D341Med (cell line): ENCODE results near the gene BRSK2.

ENCODE experiments used
- DNase-seq: peaks from one replicate; pipeline ENCODE4 v3.0.0; 2012; ENCODE audit warnings: low spot score

The BRSK2 gene

DNA sequence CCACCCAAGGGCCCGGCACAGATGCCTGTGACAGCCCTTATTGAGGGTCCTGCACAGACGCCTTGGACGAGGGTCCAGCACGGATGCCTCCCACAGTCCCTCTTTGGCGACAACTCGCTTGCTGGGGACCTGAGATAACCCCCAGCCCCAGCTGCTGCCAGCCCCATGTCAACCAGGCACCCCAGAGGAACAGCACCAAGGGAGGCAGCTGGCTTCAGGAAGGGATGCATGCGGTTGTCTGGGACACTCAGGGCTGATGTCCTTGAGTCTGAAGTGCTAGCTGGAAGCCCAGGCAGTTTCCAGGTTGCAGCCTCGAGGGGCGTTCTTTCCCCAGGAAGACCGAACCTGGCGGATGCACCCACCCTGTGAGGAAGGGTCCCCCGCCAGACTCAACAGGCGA lies 63.0 kb downstream of the BRSK2 start:
- no peak for DNase-seq

GRCh38 chr11:1453611-1454034 lies 63.9 kb downstream of the BRSK2 start:
- DNase-seq = peak; percentile 63

- DNase-seq = no peak
These were observed 64.8 kb downstream of the BRSK2 start for GRCh38 chr11:1454576-1454975.

DNA sequence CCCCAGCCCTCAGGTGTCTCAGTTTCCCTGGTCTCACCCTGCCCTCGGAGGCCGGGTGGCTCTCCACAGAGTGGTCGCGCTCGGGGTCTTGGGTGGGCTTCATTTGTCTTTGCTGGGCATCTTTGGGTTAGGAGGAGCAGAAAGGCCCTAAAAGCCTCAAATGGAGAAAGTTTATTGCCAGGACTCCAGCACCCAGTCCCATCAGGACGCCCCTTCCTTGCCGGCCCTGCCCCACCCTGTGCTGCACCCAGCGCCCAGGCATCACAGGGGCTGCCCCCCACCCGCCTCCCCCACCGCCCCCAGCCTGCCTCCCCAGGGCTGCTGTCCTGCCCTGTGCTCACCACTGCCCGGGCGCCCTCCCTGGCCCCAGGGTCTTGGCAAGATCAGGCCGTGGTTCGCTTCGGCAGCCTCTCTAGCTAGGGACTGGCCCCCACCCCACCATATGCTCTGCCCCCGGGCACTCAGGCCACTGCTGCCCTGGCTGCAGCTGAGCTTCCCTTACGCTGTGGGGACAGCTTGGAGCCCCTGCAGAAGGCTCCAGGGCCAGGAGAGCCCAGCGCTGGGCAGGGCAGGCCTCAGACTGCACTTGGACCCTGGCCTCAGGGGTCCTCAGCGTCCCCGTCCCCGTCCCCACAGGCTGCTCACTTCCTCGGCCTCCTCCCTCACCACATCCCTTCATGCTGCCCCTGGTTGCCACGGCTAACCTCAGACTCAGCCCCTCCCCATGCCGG lies 65.5 kb downstream of the BRSK2 start:
- DNase-seq = no peak

DNA sequence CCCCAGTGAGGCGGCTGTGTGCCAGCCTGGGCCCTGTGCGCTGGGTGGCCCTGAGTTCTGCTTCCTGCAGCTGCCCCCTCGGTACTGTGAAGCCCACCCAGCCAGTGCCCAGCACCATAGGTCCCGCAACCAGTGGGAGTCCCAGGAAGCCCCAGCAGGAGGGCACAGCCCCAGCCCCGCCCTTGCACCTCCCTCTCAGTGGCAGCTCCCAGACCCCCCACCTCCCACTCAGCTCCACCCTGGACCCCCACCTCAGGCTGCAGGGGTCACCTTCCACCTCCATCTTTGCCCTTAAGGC lies 66.0 kb downstream of the BRSK2 start:
- DNase-seq = no peak

DNA sequence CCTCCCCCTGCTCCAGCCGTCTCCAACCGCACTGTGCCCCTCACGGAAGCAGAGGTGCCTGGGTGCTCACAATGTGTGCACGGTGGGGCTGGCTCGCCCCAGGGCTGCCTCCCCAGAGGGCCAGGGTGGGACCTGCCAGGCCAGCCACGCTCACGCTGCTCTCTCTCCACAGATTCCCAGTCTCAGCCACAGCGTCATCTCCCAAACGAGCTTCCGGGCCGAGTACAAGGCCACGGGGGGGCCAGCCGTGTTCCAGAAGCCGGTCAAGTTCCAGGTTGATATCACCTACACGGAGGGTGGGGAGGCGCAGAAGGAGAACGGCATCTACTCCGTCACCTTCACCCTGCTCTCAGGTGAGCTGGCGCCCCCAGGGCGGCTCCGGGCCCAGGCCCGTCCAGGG lies 66.4 kb downstream of the BRSK2 start:
- no peak for DNase-seq

- DNase-seq = no peak
These were observed 67.0 kb downstream of the BRSK2 start for GRCh38 chr11:1456596-1457325.

DNA sequence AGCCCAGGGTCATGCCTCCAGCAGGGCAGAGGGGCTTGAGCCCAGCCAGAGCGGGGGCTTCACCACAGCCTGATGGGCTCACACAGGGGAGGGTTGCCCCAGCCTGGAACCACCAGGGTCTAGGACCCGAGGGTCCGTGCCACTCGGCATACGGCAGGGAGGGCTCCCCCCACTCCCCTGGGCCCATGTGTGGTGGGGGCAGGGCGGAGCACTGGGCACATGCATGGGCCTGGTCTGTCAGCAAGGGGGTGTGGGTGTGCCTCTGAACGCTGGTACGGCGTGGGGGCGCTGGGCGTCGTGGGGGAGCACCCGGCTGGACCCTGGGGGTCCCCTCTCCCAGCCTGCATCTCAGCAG lies 67.6 kb downstream of the BRSK2 start:
- no peak for DNase-seq

GRCh38 chr11:1457856-1458255 lies 68.1 kb downstream of the BRSK2 start:
- no peak for DNase-seq

- DNase-seq = no peak
These were observed 68.8 kb downstream of the BRSK2 start for GRCh38 chr11:1458340-1459218.

DNA sequence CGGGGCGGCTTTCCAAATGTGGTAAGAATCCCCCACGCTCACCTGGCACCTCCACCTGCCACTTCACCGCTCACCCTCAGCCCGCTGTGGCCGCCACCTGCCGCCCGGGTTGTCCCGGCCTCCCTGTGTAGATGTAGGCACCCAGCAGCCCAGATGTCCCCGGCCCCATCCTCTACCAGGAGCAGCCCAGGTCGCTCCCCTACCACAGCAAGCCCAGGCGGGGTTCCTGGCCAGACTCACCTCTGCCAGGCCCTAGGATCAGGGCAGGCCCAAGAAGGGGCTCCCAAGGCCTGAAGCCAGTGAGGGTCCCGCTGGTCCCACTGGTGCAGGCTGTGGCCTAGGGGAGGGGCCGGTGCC lies 69.5 kb downstream of the BRSK2 start:
- DNase-seq = no peak

DNA sequence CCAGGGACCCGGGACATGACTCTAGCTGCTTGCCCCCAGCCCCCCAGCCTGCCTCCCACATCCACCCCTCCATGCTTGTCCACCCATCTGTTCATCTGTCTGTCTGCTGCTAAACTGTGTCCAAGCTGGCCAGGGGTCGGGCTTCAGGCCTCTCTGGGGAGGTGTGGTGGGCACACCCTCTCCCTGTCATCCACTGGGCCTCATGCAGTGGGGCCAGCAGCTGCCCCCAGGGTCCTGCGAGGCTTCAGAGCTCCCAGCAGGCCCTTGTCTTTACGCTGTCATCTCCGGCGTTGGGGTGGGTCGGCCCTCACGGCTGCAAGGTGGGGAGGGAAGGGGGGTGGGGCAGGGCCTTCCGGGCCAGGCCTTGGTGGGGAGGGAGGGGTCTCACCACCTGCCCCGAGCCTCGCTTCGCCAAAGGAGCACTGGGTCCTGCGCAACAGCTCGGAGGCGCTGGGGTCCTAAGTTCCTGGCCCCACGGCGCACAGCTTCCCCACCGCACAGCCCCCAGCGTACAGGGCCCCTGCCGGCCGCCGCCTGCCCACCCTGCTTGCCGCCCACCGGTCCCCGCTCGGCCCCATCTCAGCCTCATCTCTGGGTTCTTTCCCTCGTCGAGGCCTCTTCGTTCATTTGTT lies 70.1 kb downstream of the BRSK2 start:
- no peak for DNase-seq

- no peak for DNase-seq
These were observed 70.8 kb downstream of the BRSK2 start for GRCh38 chr11:1460396-1460985.

DNA sequence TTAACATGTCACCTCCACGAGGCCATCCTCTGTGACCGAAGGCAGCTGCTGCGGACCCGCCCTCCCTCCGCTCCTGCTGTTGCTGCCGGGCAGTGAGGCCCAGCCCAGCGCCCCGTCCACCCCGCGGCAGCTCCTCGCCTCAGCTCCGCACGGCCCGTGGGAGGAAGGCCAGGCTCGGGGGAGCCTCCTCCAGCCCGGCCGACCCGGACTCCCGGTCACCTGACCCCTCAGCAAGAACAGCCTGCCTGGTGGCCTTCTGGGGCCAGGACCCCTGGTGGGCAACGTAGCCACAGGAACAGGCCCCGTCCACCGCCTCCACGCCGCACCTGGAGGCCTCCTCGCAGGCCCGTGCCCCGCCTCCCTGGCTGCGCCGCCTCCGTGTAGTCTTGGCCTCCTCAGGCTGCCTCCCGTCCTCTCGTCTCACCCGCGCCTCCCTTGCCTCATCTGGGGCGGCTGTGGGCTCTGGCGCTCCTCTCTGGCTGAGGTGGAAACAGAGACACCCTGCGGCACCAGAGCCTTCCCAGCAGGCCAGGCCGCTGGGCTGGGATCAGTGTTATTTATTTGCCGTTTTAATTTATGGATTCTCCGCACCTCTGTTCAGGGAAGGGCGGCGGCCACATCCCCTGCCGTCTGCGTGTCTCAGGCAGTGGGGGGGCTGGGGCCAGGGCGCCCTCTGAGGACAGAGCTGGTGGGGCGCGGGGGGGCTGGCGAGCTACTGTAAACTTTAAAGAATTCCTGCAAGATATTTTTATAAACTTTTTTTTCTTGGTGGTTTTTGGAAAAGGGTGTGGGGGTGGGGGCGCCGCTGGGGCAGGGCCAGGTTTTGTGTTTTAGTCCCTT lies 71.5 kb downstream of the BRSK2 start:
- DNase-seq = no peak

DNA sequence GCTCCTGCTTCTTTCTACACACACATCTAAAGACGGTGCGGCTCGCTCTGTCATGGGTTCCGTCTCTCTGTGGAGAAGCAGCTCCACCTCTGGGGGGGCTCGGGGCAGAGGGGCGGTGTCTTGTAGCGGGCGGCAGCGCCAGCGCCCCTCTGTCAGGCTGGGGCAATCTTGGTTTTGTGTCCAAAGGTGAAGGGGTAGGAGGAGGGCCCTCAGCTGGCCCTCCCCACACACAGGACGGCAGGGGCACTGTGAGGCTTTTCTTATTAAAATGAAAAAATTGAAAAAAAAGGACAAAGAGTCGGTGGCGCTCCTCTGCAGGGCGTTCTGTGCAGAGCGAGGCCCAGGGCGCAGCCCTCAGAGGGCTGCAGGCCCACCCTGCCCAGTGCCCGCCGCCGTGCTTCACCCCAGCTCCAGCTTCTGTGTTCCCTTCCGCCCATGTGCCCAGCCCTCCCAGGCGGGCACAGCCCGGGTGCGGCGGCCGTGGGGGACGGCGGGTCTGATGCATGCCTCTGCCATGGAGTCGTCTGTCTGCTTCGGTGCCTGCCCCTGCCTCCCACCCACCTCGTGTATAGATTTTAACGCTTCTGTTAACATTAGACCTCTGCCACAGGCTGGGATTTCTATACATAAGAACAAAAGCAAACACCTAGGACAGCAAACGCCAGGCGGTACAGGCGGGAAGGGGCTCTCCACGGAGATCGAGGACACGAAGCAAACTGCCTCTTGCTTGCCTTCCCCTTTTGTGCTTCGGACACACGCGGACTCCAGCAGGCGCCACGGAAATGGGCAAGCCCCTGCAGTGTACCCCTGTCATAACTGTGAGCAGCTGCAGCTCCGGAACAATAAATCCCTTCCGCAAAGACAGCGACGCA lies 72.3 kb downstream of the BRSK2 start:
- DNase-seq = no peak

GRCh38 chr11:1462698-1462975 lies 72.9 kb downstream of the BRSK2 start:
- no peak for DNase-seq

GRCh38 chr11:1463056-1463455 lies 73.3 kb downstream of the BRSK2 start:
- no peak for DNase-seq

- no peak for DNase-seq
These were observed 77.0 kb downstream of the BRSK2 start for GRCh38 chr11:1466784-1467183.

DNA sequence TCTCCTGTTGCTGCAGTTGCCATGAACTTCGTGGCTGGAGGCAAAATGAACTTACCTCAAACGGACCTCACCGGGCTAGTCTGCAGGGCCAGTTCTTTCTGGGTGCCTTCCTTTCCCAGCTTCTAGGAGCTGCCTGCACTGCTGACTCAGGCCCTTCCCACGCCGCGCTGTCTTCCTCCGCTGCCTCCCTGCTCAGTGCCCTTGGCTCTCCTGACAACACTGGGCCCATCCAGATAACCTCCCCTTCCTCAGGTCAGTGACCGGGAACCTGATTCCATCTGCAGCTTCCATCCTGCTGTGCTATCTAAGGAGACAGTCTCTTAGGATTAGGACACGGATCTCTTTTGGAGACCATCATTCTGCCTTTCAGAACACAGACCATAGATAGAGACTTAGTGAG lies 77.5 kb downstream of the BRSK2 start:
- DNase-seq = no peak

GRCh38 chr11:1468002-1468401 lies 78.3 kb downstream of the BRSK2 start:
- DNase-seq = no peak
